IPS-18c (cell line): ENCODE measurements around the gene PPP6R1.

Experiments used
- H3K4me3 ChIP-seq: 2 replicates; pipeline ENCODE4 v1.7.0; 2013; ENCODE audit warnings: low read depth, mild to moderate bottlenecking, low read length, moderate library complexity; ENCODE audit not compliant: insufficient read depth
- H3K9me3 ChIP-seq: one replicate; pipeline ENCODE4 v1.6.1; 2013; ENCODE audit warnings: mild to moderate bottlenecking, low read length, moderate library complexity; ENCODE audit not compliant: control insufficient read depth, insufficient read depth

The PPP6R1 gene

DNA sequence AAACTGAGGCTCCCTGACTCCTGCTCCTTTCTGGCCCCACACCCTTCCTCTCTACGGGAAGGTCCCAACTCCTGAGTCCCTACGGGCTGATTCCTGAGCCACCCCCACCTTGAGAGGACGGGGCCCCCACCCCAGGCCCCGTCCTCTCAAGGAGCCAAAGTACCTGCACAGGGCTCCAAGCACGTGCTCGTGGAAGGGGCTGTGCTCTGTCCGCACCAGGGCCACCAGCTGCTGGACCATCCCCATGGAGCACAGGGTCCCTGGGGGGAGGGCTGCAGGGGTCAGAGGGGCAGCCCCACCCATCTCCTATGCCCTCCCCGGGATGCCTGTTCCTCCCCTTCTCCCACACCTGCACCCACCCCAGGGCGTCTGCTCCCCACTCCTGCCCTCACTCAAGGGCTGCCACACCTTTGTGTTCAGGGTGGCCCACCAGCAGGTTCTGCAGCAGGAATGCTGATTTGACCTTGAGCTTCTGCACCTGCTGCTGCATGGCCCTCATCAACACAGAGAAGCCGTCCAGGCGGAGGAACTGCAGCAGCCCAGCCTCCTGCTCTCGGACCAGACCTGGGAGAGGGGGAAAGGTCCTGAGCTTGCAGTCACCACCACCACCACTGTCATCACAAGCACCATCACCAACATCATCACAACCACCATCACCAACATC lies 7.0 kb upstream of the PPP6R1 start:
- Histone ChIP-seq H3K9me3 (peaks cover 2% of the 10 kb centered on the region), H3K4me3 (no peak overlapping the region)

DNA sequence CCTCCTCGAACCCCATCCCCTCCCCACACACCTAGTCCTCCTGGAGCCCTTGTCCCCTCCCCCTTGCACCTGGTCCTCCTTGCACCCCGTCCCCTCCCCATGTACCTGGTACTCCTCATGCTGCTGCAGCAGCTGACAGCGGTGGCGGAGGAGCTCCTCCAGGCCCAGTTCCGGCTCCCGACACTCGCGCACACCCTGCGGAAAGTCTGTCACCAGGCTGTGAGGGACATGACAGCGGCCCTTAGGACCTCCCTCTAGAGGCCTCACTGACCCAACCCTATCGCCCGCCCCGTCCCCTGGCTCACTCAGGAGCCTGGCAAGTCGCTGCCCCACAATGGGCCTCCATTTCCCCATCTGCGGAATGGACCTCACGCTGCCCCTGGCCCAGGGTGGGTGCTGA lies 6.4 kb upstream of the PPP6R1 start:
- no peak overlapping the region for H3K4me3 ChIP-seq
- H3K9me3 ChIP-seq = peaks cover 2% of the 10 kb centered on the region

DNA sequence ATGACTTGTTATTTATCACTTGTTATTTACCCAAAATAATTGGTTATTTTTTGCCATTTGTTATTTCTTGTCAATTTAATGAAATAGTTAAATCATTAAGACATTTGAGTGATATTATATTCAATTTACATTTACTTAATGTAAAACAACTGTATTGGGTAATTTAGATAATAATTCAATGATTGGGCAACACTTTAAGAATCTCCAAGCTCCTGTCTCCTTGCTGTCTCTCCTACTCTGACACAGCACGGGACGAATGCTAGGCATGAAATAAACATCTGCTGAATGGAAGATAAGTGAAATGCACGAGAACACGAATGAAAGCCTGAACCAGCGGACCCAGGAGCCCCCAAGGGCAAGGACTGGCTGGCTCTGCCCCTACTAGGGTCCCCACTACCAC lies 5.7 kb upstream of the PPP6R1 start:
- Histone ChIP-seq H3K9me3 (peaks cover 2% of the 10 kb centered on the region), H3K4me3 (no peak overlapping the region)

DNA sequence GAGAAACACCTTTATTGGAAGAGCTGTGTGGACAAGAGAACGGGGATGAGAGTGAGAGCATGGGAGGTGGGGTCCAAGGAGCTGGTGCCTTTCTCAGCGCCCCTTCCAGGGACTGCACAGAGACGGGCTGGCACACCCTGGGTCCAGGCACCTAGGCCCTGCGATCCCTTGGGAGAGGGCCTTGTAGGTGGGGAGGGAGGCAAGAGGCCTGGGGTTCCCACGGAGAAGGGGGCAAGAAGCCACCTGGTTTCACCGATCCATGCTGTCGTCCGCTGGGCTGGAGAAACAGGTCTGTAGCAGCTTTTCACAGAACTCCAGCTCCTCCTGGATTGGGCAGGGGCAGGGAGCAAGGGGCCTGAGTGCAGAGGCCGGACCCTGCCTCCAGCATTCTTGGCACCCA lies 3.5 kb upstream of the PPP6R1 start:
- no peak overlapping the region for H3K4me3 ChIP-seq
- H3K9me3 ChIP-seq = peaks cover under 1% of the 10 kb centered on the region

DNA sequence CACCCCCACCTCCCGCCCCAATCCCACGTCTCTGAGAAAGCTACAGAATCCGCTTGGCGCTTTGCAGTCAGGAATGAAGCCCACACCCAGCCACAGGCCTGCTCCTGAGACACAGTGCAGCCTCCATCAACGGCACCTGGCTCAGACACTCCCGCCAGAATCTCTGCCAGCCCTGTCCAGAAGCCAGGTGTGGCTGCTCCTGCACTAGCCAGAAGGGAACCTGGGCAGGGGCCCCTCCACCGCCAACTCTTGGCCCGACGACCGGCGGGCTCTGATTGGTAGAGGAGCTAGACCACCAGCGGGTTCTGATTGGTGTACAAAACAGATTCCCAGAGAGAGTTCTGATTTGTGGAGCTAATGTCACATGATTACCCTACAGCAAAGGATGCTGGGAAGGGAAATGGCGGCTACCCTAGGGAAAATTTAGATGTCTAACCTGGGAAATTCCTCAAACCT lies 2.9 kb upstream of the PPP6R1 start:
- Histone ChIP-seq H3K4me3 (no peak overlapping the region), H3K9me3 (no peaks in the 10 kb centered on the region)

DNA sequence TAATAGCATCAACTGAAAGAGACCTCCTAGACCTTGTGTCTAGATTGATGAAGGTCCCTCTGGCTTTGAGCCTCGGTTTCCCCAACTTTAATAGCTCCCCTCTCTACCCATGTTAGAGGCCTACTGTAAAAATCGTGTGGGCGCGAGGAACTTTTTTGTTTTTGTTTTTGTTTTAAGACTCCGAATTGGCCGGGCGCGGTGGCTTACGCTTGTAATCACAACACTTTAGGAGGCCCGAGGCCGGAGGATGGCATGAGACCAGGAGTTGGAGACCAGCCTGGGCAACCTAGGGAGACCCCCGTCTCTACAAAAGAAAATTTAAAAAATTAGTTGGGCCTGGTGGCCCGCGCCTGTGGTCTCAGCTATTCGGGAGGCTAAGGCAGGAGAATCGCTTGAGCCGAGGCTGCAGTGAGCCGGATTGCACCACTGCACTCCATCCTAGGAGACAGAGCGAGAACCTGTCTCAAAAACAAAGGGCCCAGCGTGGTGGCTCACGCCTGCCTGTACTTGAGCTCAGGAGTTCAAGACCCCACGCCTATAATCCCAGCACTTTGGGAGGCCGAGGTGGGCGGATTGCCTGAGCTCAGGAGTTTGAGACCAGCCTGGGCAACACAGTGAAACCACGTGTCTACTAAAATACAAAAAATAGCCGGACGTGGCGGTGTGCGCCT lies 858 bp upstream of the PPP6R1 start:
- peak overlapping the region; percentile 94; the same call in 1 of the 2 replicates for H3K4me3 ChIP-seq
- no peaks in the 10 kb centered on the region for H3K9me3 ChIP-seq

DNA sequence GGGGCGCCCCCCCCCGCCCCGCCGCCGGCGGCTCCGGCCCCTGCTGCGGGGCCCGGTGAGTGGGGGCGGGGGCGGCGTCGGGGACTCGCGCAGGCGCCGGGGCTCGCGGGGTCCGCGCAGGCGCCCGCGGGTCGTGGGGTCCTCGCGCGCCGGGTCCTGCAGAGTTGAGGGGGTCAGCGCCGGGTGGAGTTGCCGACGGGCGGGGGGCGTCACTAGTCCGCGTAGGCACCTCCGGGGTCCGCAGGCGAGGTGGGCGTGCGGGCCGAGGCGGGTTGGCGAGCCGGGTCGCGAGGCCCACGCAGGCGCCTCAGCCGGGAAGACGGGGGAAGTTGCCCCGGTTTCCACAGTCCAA lies 365 bp downstream of the PPP6R1 start:
- H3K9me3 ChIP-seq = no peaks in the 10 kb centered on the region
- peak overlapping the region; percentile 94 for H3K4me3 ChIP-seq

DNA sequence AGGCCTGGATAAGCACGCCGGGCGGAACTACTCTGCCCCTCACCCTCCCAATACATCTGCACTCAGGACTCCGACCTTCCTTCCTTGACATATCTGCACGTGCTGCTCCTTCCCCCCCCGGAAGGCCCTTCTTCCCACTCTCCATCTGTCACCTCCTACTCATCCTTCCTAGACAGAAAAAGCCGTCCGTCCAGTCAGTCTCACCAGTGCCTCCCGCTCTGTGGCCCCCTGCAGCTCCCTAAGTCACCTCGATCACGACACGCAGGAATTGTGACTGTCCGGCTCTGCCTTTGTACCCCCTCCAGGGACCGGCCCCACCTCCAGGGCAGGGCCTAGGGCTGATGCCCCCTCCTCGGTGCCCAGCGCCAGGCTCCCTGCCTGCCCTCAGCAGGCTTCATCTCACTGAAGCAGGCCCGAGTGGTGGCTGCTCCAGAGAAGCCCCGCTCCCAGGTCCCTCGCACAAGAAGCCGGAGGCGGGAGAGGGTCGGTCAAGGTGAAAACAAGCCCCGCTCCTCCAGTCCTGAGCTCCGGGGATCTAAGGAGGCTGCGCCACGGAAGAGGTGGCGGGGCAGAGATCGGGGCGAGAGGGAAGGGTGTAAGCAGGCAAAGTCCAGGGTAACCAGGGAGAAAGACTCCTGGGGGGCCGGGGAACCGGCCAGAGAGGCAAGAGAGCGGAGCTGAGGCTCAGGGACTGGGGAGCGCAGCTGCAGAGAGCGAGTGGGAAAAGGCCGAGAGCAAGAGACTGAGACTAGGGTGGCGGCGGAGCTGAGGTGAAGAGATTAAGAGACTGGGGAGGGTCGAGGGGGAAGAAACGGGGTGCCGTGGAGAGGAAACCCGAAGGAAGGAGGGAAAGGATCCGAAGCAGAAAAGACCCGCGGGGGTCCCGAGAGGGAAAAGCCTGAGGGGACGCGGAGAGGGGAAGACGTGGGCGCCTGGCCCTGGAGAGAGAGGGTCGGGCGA lies 1.1 kb downstream of the PPP6R1 start:
- Histone ChIP-seq H3K4me3 (peak overlapping the region; percentile 94), H3K9me3 (no peaks in the 10 kb centered on the region)

DNA sequence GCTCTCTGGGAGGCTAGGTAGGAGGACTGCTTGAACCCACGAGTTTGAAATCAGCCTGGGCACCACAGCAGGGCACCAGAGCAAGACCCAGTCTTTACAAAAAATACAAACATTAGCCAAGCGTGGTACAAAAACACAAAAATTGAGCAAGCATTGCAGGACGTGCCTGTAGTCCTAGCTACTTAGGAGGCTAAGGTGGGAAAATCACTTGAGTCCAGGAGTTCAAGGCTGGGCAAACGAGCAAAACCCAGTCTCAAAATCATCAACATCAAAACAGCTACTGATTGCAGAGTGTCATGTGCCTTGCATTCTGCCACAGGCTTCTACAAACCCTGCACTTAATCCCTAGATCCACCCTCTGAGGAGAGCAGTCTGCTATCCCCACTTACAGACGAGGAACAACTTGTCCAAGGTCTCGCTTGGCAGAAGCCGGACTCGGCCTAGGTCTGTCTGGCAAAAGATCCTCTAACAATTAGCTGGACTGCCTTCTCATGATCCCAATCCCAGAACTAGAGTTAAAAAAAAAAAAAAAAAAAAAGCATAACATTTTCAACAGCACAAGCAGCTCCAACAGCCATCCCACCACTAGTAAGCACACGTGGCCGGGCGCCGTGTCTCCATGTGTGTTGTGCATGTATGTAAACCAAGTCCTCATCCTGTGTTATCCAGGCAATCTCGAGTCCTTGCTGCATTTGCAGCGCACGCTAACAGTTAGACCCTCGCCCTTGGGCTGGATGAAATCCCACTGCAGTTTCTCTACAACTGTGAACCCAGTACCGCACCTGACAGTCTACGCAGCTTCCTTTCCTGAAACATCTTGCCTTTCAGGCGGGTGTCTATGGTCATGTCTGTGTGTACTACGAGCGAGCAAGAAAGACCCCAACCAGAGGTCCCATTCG lies 2.0 kb downstream of the PPP6R1 start:
- peak overlapping the region; percentile 94 for H3K4me3 ChIP-seq
- H3K9me3 ChIP-seq = no peaks in the 10 kb centered on the region

DNA sequence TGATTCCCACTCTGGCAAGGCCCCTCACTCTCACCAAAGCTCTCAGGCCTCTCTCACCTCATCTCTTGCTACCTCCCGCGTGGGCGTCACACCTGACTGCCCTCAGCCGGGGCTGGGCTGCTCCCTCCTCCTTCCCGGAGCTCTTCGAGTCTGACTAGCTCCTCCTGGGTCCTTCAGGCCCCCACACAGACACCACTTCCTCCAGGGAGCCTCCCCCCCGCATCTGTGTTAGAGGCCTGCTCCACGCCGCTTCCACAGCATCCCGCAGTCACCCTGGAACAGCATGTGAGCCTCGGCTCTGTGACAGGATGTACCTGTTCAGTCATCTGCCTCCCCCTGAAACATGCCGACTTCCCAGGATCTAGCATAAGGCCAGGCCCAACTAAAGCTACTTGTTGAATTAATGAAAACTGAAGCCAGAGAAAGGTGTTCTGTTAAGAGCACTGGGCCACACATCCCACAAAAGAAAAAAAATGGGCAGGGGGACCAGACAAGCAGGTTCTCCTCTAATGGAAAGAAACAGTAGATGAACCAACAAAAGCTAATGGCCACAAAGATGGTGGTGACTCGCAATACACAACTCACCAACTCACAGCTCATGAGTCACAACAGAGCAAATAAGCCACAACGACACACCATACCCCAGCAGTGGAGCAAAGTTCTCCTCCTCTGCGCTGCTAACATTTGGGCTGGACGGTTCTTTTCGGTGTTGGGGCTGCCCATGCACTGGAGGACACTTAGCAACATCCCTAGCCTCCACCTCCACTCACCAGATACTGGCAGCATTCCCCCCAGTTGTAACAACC lies 3.0 kb downstream of the PPP6R1 start:
- H3K9me3 ChIP-seq = no peaks in the 10 kb centered on the region
- H3K4me3 ChIP-seq = 0 out of 2 replicates have a peak overlapping the region, but pooled peaks have one; percentile 15

DNA sequence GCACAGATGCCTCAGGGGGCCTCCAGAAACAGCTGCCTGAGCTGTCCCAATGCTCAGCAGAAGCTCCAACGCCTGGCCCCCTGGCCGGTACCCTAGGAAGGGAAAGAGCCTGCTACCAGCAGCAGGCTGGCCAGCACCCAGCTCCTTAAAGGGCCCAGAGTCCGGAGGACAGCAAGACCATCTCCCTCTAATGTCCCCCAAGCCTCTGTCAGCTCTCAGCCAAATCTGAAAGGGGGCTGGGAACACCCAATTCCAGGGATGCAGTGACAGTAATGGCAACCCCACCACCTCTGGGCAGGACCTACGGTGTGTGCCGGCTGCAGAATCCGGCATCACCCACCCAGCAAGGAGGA lies 4.2 kb downstream of the PPP6R1 start:
- Histone ChIP-seq H3K9me3 (no peaks in the 10 kb centered on the region), H3K4me3 (no peak overlapping the region)

DNA sequence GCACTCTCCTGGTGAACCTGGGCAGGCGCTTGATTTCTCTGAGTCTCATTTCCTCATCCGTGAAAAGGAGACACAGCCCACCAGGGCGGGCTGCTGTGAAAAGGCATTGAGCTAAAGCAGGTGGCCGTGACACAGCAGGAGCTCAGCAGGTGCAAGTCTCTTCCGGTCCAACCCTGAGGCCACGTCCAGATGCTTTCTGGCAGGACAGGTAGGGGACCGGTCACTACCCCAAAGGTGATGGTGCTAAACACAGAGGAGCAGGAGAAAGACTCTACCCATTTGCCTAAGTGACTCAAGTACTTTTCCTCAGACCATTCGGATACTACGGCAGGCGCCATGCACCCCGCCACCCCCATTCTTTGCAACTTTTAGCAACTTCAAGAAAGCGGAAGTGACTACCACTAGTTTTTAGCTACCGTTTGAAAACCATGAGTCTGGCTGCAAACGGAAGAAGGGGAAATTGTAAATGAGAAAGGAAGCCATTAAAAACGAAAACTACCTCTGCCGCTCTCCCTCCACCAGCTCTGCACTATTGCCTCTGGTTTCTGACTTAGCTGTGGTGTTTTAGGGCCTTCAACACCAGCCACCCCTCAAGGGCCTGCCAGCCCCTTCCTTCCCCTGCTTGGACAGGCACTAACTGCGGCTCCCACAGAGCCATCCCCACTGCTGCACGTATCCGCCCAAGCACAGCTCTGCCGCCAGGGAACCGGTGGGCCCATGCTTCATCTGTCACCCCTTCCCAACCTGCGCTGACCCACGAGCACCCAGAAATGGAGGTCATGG lies 4.8 kb downstream of the PPP6R1 start:
- Histone ChIP-seq H3K9me3 (no peaks in the 10 kb centered on the region), H3K4me3 (no peak overlapping the region)

DNA sequence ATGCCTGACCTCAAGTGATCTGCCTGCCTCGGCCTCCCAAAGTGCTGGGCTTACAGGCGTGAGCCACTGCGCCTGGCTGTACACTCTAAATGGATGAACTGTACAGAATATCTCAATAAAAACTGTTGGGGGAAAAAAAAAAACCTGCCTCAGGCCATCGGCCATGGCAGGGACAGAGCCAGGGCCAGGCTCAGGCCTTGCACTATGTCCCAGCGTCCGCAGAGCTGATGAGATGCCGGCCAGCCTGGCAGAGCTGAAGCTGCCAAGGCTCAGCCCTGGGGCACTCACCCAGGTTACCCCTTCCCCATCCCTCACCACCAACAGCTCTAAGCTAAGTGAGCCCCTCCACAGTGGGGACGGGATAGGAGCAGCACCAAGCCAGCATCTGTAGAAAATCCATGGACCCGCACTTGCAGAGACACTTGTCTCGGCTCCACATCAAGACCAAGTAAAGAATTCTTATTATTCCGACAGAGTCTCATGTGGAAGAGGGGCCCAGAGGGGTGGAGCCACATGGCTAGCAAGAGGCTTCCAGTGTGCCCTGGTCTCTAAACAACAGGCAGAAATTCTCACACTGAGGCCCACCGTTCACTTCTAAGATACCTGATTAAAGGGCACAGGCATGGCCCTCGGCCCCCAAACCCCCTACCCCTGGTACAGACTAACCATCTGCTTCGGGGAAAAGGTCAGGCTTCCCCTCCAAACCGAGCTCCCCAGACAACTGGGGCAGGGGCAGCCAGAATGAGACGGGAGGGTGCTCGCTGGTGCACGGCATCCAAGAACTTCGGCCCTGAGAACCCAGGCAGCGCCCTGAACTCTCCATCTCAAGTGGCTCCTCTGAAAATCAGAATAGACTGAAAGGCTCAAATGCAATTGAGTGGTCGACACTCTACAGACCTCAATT lies 5.8 kb downstream of the PPP6R1 start:
- no peaks in the 10 kb centered on the region for H3K9me3 ChIP-seq

DNA sequence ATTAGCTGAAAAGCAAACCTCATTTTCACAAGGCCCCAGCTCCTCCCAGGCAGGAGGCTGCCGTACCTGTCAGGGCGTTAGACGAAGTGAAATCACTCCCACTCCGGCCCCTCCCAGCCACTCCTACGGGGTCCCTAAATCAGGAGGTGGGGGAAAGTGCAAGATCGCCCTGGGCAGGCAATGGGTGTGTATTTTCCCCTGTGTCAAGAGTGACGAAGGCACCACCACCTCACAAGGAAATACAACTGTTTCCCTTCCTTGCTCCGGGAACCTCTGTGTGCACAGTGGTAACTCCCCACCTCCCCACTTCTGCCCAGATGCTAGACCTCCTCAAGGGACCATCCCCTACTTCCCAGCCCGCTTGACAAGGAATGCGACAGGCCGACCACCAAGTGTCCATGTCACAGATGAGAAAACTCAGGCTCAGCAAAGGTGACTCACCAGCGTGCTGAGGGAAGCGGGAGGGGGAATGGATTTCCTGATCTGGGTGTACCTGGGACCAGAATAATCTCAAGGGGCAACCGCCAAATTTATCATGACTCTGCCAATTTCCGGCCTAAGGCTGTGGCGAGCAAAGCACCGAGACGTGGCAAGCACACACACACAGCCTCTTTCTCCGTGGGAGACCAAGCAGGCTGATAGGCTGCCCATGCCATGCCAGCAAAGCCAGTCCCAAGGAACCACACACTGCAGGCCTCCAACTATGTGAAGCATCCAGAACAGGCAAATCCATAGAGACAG lies 7.3 kb downstream of the PPP6R1 start:
- Histone ChIP-seq H3K9me3 (no peaks in the 10 kb centered on the region), H3K4me3 (no peak overlapping the region)

More for the DNA sequence above, 5.8 kb downstream of the PPP6R1 start:
- no peak overlapping the region for H3K4me3 ChIP-seq
